HepG2 (cell line): Measurements from ENCODE around the gene NCS1. TPM values are rescaled to one million over a fixed set of nuclear protein-coding genes. Genes with fewer than 3 reads are reported as not detected.

Experiments
- ATAC-seq: fragments of 200-7000 bp; cut with Tn5 transposase; 3 replicates; pipeline ENCODE4 v1.9.1; 2020; ENCODE audit warnings: mild to moderate bottlenecking, moderate library complexity
- BruUV-seq: library from RNA; stranded (reverse); fragments of 400-500 nt; replicated peaks from 2 replicates; lab custom pipeline; 2021; lab: Mats Ljungman, UMichigan
- CTCF ChIA-PET: fragments of 300-600 bp; formaldehyde crosslinking; extraction: SDS; loops from one replicate; lab custom pipeline; 2021; ENCODE audit warnings: low total read pairs, inconsistent platforms, low intra/inter-chr PET ratio; lab: Yijun Ruan, JAX
- POLR2A ChIA-PET: fragments of 350-600 bp; sonication (Branson Sonifier 250); formaldehyde crosslinking; loops from one replicate; lab custom pipeline; 2020; ENCODE audit warnings: antibody characterized with exemption, inconsistent platforms; lab: Yijun Ruan, JAX
- DNase-seq: peaks from one replicate; pipeline ENCODE4 v3.0.0-alpha.2; 2015; ENCODE audit warnings: low spot score
- FAIRE-seq: peaks from 3 replicates; lab custom pipeline; 2011; peaks lifted over from hg19 to GRCh38; lab: Jason Lieb, UNC
- H2AFZ ChIP-seq: one replicate; pipeline ENCODE4 v1.6.1; 2011; ENCODE audit warnings: low read length, inconsistent platforms
- H3K27ac ChIP-seq: fragments of 300-600 bp; 3 replicates; pipeline ENCODE4 v1.8.0; 2011; ENCODE audit warnings: mixed run types, mild to moderate bottlenecking, mixed read lengths, low read length, inconsistent platforms; ENCODE audit not compliant: insufficient read depth; ENCODE audit errors: extremely low read length
- H3K27me3 ChIP-seq, 2 experiments: fragments of 200-600 bp in 1 of 2; 2 replicates in 1 of 2; 3 replicates in 1 of 2; pipeline versions ENCODE4 v1.6.0 to v1.8.0; 2011; ENCODE audit warnings: low read length in 2 of 2, mild to moderate bottlenecking in 2 of 2, moderate library complexity in 2 of 2, inconsistent platforms in 1 of 2; ENCODE audit not compliant: insufficient read depth in 2 of 2, control insufficient read depth in 1 of 2
- H3K36me3 ChIP-seq, 2 experiments: fragments of 200-600 bp in 1 of 2; replicated peaks in 1 of 2; 2 replicates in 1 of 2; 3 replicates in 1 of 2; pipeline versions ENCODE4 v1.5.1 to v1.8.0; 2011; ENCODE audit warnings: low read length in 2 of 2, inconsistent platforms in 1 of 2; ENCODE audit not compliant: insufficient read depth in 2 of 2, control insufficient read depth in 1 of 2
- H3K4me1 ChIP-seq: 2 replicates; pipeline ENCODE4 v1.5.1; 2012; ENCODE audit warnings: low read length, inconsistent platforms; ENCODE audit not compliant: insufficient read depth
- H3K4me2 ChIP-seq: 2 replicates; pipeline ENCODE4 v1.6.0; 2011; ENCODE audit warnings: low read depth, low read length, inconsistent platforms
- H3K4me3 ChIP-seq, 3 experiments: fragments of 200-600 bp in 1 of 3; sonication (generic), shearing (Covaris generic) in 1 of 3; replicated peaks in 1 of 3; 2 replicates each; pipeline ENCODE4 v1.5.1; 2011 to 2016; ENCODE audit warnings: low read length in 3 of 3, inconsistent platforms in 2 of 3, low read depth in 2 of 3, mild to moderate bottlenecking in 2 of 3, control low read depth in 1 of 3, mixed read lengths in 1 of 3; ENCODE audit not compliant: insufficient read depth in 1 of 3
- H3K79me2 ChIP-seq: one replicate; pipeline ENCODE4 v1.6.1; 2011; ENCODE audit warnings: low read length, inconsistent platforms; ENCODE audit not compliant: insufficient read depth
- H3K9ac ChIP-seq: 2 replicates; pipeline ENCODE4 v1.6.0; 2011; ENCODE audit warnings: mild to moderate bottlenecking, low read depth, low read length, inconsistent platforms; ENCODE audit not compliant: insufficient read depth
- H3K9me3 ChIP-seq: 2 replicates; pipeline ENCODE4 v1.5.1; 2012; ENCODE audit warnings: mild to moderate bottlenecking, low read length
- H4K20me1 ChIP-seq: 2 replicates; pipeline ENCODE4 v1.6.0; 2011; ENCODE audit warnings: inconsistent platforms, mild to moderate bottlenecking, low read length, moderate library complexity; ENCODE audit not compliant: insufficient read depth
- CAMTA2 ChIP-seq: sonication (generic); formaldehyde crosslinking; IDR thresholded peaks from 2 replicates; pipeline ENCODE4 v1.4.0; 2020; ENCODE audit warnings: mild to moderate bottlenecking, missing genetic modification reagents, borderline replicate concordance
- GABPB1 ChIP-seq: IDR thresholded peaks from 2 replicates; pipeline ENCODE4 v1.6.1; 2016; ENCODE audit warnings: mild to moderate bottlenecking, missing genetic modification reagents, moderate library complexity, missing compliant biosample characterization
- MBD4 ChIP-seq: IDR thresholded peaks from 2 replicates; pipeline ENCODE4 v1.6.1; 2012; ENCODE audit warnings: low read length, inconsistent platforms, borderline replicate concordance
- RAD21 ChIP-seq: fragments of 450-650 bp; formaldehyde crosslinking; IDR thresholded peaks from 2 replicates; pipeline ENCODE4 v1.5.0; 2020; ENCODE audit warnings: mild to moderate bottlenecking
- RBM22 ChIP-seq: fragments of 200-400 bp; formaldehyde crosslinking; optimal IDR thresholded peaks from 2 replicates; pipeline ENCODE3; 2017; ENCODE audit warnings: mild to moderate bottlenecking, low read length, moderate library complexity
- ZFX ChIP-seq: sonication (generic); formaldehyde crosslinking; IDR thresholded peaks from 2 replicates; pipeline ENCODE4 v1.4.0; 2020; ENCODE audit warnings: mild to moderate bottlenecking, low read depth, missing genetic modification reagents, moderate library complexity
- ZNF275 ChIP-seq: sonication (generic); formaldehyde crosslinking; IDR thresholded peaks from 2 replicates; pipeline ENCODE4 v1.8.0; 2022; ENCODE audit warnings: missing genetic modification reagents, mild to moderate bottlenecking, inconsistent platforms, borderline replicate concordance
- ZNF329 ChIP-seq: sonication (generic); formaldehyde crosslinking; IDR thresholded peaks from 2 replicates; pipeline ENCODE4 v1.9.0; 2021; ENCODE audit warnings: low read depth, mild to moderate bottlenecking, missing genetic modification reagents
- WGBS: methylation state at CpG from one replicate; pipeline ENCODE4 v1.1.6; 2017; ENCODE audit warnings: low lambda C conversion rate; 5-methylcytosine and 5-hydroxymethylcytosine counted together
- in situ Hi-C: cut with HindIII; loops from 2 replicates; pipeline ENCODE4 v1.10.0; 2017; ENCODE audit warnings: low pct_unique_long_range_greater_than_20kb; ENCODE audit not compliant: extremely low pct_ligation_motif_present
- intact Hi-C: fragments of 100-400 bp; cut with micrococcal nuclease; formaldehyde crosslinking; loops from one replicate; pipeline ENCODE4 v1.10.0; 2022; ENCODE audit not compliant: unreplicated experiment
- polyA plus RNA-seq, 8 experiments: library from polyadenylated mRNA; depleted of rRNA in 3 of 8; stranded (reverse) in 7 of 8; unstranded in 1 of 8; fragments of >200 nt; fragmentation: Illumina TruSeq in 4 of 8; extraction: Trizol in 4 of 8; gene quantifications; 2 replicates each; pipeline versions ENCODE4 v1.2.1 to v1.2.3, GENCODE V29; 2011 to 2016; ENCODE audit warnings: low read depth in 4 of 8, missing spikeins in 1 of 8, mixed read lengths in 1 of 8; ENCODE audit not compliant: insufficient read depth in 1 of 8
- total RNA-seq, 5 experiments: library from RNA; depleted of rRNA; stranded (reverse); fragments of >200 nt; fragmentation: Illumina TruSeq; extraction: Trizol; gene quantifications; 2 replicates each; pipeline ENCODE4 v1.2.3, GENCODE V29; 2016; ENCODE audit warnings: low read depth in 1 of 5

Gene NCS1
- total and polyA plus RNA-seq, 2 of the 13 experiments (the other 11 are each of a cell fraction or from before 2014, with no cell fraction given), result 4.7 to 6.1 TPM

GRCh38 chr9:130149031-130149430 is 23.2 kb upstream of the NCS1 start:
- no peak overlapping the region for H3K4me2 ChIP-seq
- H3K27me3 ChIP-seq, result peaks cover 0 to 4% of the 10 kb centered on the region in 2 experiments; a peak in 1 of 5 replicates
- no peak overlapping the region for H3K9ac ChIP-seq
- 46% methylated on average over 5 of the region's 5 CpGs for WGBS
- ATAC-seq (no peak), DNase-seq (no peak), FAIRE-seq (no peak)
- no peak overlapping the region for H3K4me3 ChIP-seq
- H3K79me2 ChIP-seq, result no peaks in the 10 kb centered on the region
- H3K36me3 ChIP-seq, result no peaks in the 10 kb centered on the region
- POLR2A ChIA-PET, result no interaction called here
- in situ Hi-C loops, result no loop called here
- CTCF ChIA-PET, result no interaction called here
- intact Hi-C loops, result no loop called here
- no peaks in the 10 kb centered on the region for H3K9me3 ChIP-seq
- H2AFZ ChIP-seq, result no peak overlapping the region
- H4K20me1 ChIP-seq, result no peaks in the 10 kb centered on the region
- peaks cover 9% of the 10 kb centered on the region; the same call in 1 of the 2 replicates for H3K4me1 ChIP-seq
- no peak overlapping the region for H3K27ac ChIP-seq
- BruUV-seq, result no TSS peak
- TF ChIP-seq MBD4 (no peak), RAD21 (no peak), ZNF275 (CRISPR knock-in tag) (no peak), CAMTA2 (CRISPR knock-in tag) (no peak), ZFX (CRISPR knock-in tag) (no peak)

- intact Hi-C loops (no loop called here), in situ Hi-C loops (no loop called here)
- DNase-seq (no peak), FAIRE-seq (no peak), ATAC-seq (no peak)
- Histone ChIP-seq H3K36me3 (no peaks in the 10 kb centered on the region), H3K4me3 (no peak overlapping the region), H3K4me2 (no peak overlapping the region), H3K9ac (no peak overlapping the region), H3K9me3 (no peaks in the 10 kb centered on the region), H3K27ac (no peak overlapping the region), H2AFZ (no peak overlapping the region), H4K20me1 (no peaks in the 10 kb centered on the region), H3K79me2 (no peaks in the 10 kb centered on the region), H3K27me3 (peaks cover 0 to under 1% of the 10 kb centered on the region in 2 experiments; a peak in 1 of 5 replicates), H3K4me1 (peaks cover 2% of the 10 kb centered on the region; the same call in 1 of the 2 replicates)
- ChIA-PET CTCF (no interaction called here), POLR2A (no interaction called here)
- WGBS, result 33% methylated on average over 4 of the region's 5 CpGs
- no TSS peak for BruUV-seq
- TF ChIP-seq GABPB1 (CRISPR knock-in tag), result no peak
- TF ChIP-seq RBM22, result no peak
- peak; percentile 97 for TF ChIP-seq ZNF329 (CRISPR knock-in tag)
Measured at GRCh38 chr9:130149654-130150286, 22.4 kb upstream of the NCS1 start.
